ENCODE results near the gene OLIG3.

The OLIG3 gene

GRCh38 chr6:137494281-137494987 is at the start of gene OLIG3:
Gene OLIG3 (minus strand): TSS chr6:137494394. CDS start chr6:137494170, 224 bp downstream.
- DNase-seq, result no peak

- no peak for DNase-seq
Observed at GRCh38 chr6:137543114-137543513, 48.9 kb upstream of the OLIG3 start.

- no peak for DNase-seq
Observed at GRCh38 chr6:137542713-137543112, 48.5 kb upstream of the OLIG3 start.

GRCh38 chr6:137541534-137542063 is 47.4 kb upstream of the OLIG3 start:
- no peak for DNase-seq

- DNase-seq, result no peak
Observed at GRCh38 chr6:137536104-137536773, 42.0 kb upstream of the OLIG3 start.

- DNase-seq, result no peak
Observed at GRCh38 chr6:137531376-137532092, 37.3 kb upstream of the OLIG3 start.

GRCh38 chr6:137530404-137530803 is 36.2 kb upstream of the OLIG3 start:
- no peak for DNase-seq

GRCh38 chr6:137522831-137523230 is 28.6 kb upstream of the OLIG3 start:
- no peak for DNase-seq

GRCh38 chr6:137522198-137522798 is 28.1 kb upstream of the OLIG3 start:
- DNase-seq, result no peak

GRCh38 chr6:137520520-137520919 is 26.3 kb upstream of the OLIG3 start:
- DNase-seq, result no peak

- no peak for DNase-seq
Observed at GRCh38 chr6:137519629-137520176, 25.5 kb upstream of the OLIG3 start.

- no peak for DNase-seq
Observed at GRCh38 chr6:137518386-137518983, 24.3 kb upstream of the OLIG3 start.

- no peak for DNase-seq
Observed at GRCh38 chr6:137514418-137514817, 20.2 kb upstream of the OLIG3 start.

- no peak for DNase-seq
Observed at GRCh38 chr6:137512757-137513605, 18.8 kb upstream of the OLIG3 start.

- DNase-seq, result no peak
Observed at GRCh38 chr6:137510923-137511322, 16.7 kb upstream of the OLIG3 start.

GRCh38 chr6:137498481-137499190 is 4.4 kb upstream of the OLIG3 start:
- no peak for DNase-seq

- no peak for DNase-seq
Observed at GRCh38 chr6:137497721-137498463, 3.7 kb upstream of the OLIG3 start.

- no peak for DNase-seq
Observed at GRCh38 chr6:137496909-137497720, 2.9 kb upstream of the OLIG3 start.

GRCh38 chr6:137496368-137496767 is 2.2 kb upstream of the OLIG3 start:
- no peak for DNase-seq
